Measurements from ENCODE around the gene GALNT9.

GRCh38 chr12:132158677-132159554 lies 170.5 kb downstream of the GALNT9 start:
- TF ChIP-seq NFRKB (IDR thresholded peaks at IDR 0.05) (no peak), TARDBP (IDR thresholded peaks at IDR 0.05) (no peak), ELF4 (IDR thresholded peaks at IDR 0.05) (no peak), ZNF384 (IDR thresholded peaks at IDR 0.05) (no peak), FOXK2 (IDR thresholded peaks at IDR 0.05) (no peak), FOXM1 (IDR thresholded peaks at IDR 0.05; ENCODE audit: borderline replicate concordance) (no peak), BHLHE40 (IDR thresholded peaks at IDR 0.05; ENCODE audit: borderline replicate concordance) (no peak), L3MBTL2 (conservative IDR thresholded peaks at IDR 0.05) (no peak), LEF1 (IDR thresholded peaks at IDR 0.05; ENCODE audit: borderline replicate concordance) (no peak), SP1 (IDR thresholded peaks at IDR 0.05) (no peak), SUZ12 (IDR thresholded peaks at IDR 0.05) (no peak), FOXA1 (IDR thresholded peaks at IDR 0.05) (no peak), CTBP1 (IDR thresholded peaks at IDR 0.05; ENCODE audit: borderline replicate concordance) (no peak)
- TF ChIP-seq, protein P1, sequence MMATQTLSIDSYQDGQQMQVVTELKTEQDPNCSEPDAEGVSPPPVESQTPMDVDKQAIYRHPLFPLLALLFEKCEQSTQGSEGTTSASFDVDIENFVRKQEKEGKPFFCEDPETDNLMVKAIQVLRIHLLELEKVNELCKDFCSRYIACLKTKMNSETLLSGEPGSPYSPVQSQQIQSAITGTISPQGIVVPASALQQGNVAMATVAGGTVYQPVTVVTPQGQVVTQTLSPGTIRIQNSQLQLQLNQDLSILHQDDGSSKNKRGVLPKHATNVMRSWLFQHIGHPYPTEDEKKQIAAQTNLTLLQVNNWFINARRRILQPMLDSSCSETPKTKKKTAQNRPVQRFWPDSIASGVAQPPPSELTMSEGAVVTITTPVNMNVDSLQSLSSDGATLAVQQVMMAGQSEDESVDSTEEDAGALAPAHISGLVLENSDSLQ (IDR thresholded peaks at IDR 0.05): no peak

Measured in HEK293T (cell line).